Measurements from ENCODE around the gene RYR2. TPM values are rescaled to one million over a fixed set of nuclear protein-coding genes. Genes with fewer than 3 reads are reported as not detected.

Gene RYR2
- total RNA-seq, 2 donors from 2014 or later: 392 to 756 TPM

GRCh38 chr1:237206065-237206414 is 164.1 kb downstream of the RYR2 start:
- Histone ChIP-seq H3K27ac (peak overlapping the region; percentile 6 to 20), H3K36me3 (no peaks in the 10 kb centered on the region), H3K4me1 (peaks cover 0 to 50% of the 10 kb centered on the region in 2 donors), H3K27me3 (no peaks in the 10 kb centered on the region), H3K4me3 (no peak overlapping the region), H3K9me3 (no peaks in the 10 kb centered on the region)
- no peak for DNase-seq (ENCODE audit: low spot score)
- TF ChIP-seq, protein P1, sequence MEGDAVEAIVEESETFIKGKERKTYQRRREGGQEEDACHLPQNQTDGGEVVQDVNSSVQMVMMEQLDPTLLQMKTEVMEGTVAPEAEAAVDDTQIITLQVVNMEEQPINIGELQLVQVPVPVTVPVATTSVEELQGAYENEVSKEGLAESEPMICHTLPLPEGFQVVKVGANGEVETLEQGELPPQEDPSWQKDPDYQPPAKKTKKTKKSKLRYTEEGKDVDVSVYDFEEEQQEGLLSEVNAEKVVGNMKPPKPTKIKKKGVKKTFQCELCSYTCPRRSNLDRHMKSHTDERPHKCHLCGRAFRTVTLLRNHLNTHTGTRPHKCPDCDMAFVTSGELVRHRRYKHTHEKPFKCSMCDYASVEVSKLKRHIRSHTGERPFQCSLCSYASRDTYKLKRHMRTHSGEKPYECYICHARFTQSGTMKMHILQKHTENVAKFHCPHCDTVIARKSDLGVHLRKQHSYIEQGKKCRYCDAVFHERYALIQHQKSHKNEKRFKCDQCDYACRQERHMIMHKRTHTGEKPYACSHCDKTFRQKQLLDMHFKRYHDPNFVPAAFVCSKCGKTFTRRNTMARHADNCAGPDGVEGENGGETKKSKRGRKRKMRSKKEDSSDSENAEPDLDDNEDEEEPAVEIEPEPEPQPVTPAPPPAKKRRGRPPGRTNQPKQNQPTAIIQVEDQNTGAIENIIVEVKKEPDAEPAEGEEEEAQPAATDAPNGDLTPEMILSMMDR (IDR thresholded peaks at IDR 0.05): no peak

DNA sequence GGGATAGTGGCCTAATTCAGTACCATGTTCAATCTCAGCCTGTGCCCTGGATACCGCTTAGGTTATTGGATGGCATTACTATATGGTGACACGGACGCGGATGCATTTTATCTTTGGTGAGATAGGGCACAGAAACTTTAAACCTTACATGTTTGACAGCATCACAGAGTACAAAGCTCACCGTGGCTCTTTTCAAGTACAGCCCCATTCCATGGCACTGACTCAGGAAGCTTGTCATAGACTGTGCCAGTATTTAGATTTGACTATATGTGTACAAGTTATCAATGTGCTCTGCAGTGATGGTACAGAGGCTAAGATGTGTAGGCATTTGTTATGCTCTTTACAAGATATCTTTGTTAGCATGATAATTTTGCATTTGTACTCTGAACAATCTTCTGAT is 169.0 kb downstream of the RYR2 start:
- no peaks in the 10 kb centered on the region for H3K9me3 ChIP-seq
- no peak for DNase-seq (ENCODE audit: low spot score)
- H3K27ac ChIP-seq: no peak overlapping the region
- peaks cover 0 to 25% of the 10 kb centered on the region in 2 donors for H3K4me1 ChIP-seq
- no peaks in the 10 kb centered on the region for H3K36me3 ChIP-seq
- H3K4me3 ChIP-seq: no peak overlapping the region
- TF ChIP-seq, protein P1 (IDR thresholded peaks at IDR 0.05): no peak
- H3K27me3 ChIP-seq: no peaks in the 10 kb centered on the region

GRCh38 chr1:237211540-237211939 is 169.6 kb downstream of the RYR2 start:
- H3K27me3 ChIP-seq: no peaks in the 10 kb centered on the region
- peaks cover 0 to 24% of the 10 kb centered on the region in 2 donors for H3K4me1 ChIP-seq
- no peaks in the 10 kb centered on the region for H3K36me3 ChIP-seq
- H3K9me3 ChIP-seq: no peaks in the 10 kb centered on the region
- H3K27ac ChIP-seq: no peak overlapping the region
- DNase-seq (ENCODE audit: low spot score): no peak
- TF ChIP-seq, protein P1 (IDR thresholded peaks at IDR 0.05): no peak
- H3K4me3 ChIP-seq: no peak overlapping the region

DNA sequence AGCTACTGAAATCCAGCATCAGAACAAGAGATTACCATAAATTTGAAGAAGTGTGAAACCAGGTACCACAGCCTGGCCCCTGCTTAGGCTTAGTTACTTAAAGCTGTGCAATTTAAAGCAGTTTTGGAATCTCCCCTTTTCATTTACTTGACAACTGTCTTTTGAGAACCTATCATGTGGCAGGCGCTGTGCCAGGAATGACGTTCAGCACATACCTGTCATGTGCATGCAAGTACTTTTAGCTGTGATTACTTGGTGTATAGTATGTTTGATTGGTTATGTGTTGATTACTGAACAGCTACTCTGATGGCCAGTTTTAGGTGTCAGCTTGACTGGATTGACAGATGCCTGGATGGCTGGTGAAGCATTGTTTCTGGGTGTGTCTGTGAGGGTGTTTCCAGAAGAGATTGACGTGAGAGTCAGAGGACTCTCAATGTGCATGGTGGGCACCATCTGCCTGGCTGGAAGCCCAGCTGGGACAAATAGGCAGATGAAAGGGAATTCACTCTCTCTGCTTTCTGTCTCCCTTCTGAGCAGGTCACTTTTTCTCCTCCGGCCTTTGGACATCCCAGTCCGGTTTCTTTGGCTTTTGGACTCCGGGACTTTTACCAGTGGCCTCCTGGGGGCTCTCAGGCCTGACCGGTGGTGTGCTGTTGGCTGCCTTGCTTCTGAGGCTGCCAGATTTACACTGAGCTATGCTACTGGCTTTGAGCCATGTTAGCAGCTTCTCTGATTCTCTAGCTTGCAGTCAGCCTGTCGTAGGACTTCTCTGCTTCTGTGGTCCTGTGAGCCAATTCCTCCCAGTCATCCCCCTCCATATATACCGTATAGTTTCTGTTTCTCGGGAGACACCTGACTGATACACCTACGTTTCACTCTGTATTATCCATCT is 178.0 kb downstream of the RYR2 start:
- H3K4me3 ChIP-seq: no peak overlapping the region
- H3K27ac ChIP-seq: peak overlapping the region; percentile 34 to 58

DNA sequence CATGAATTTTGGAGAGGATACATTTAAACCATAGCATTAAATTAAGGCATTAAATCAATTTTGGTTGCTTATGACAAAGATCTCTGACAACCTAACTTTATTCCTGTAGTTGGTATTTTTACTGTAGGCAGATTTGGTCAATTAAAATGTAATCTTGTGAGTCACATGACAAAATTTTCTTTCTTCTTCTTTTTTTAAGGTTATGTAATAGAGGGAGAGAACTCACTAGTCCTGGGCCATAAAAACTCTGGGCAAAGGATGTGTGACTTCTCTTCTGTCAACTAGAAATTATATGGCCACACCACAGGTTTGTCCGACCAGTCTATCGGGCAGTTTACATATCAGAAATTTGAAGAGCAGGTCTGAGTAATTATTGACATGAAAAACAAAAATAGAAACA is 181.4 kb downstream of the RYR2 start:
- H3K27ac ChIP-seq: peak overlapping the region in 1 of 2 donors; percentile 1
- H3K36me3 ChIP-seq: no peaks in the 10 kb centered on the region
- peaks cover 3 to 58% of the 10 kb centered on the region in 2 donors for H3K4me1 ChIP-seq
- TF ChIP-seq, protein P1 (IDR thresholded peaks at IDR 0.05): no peak
- no peaks in the 10 kb centered on the region for H3K27me3 ChIP-seq
- no peak overlapping the region for H3K4me3 ChIP-seq
- no peaks in the 10 kb centered on the region for H3K9me3 ChIP-seq
- DNase-seq (ENCODE audit: low spot score): no peak

More for the DNA sequence above, 178.0 kb downstream of the RYR2 start:
- Histone ChIP-seq H3K4me1 (peaks cover 3 to 35% of the 10 kb centered on the region in 2 donors), H3K27me3 (no peaks in the 10 kb centered on the region), H3K36me3 (no peaks in the 10 kb centered on the region), H3K9me3 (no peaks in the 10 kb centered on the region)
- TF ChIP-seq, protein P1 (IDR thresholded peaks at IDR 0.05): no peak
- no peak for DNase-seq (ENCODE audit: low spot score)
